Stimulated activated CD8-positive, alpha-beta memory T cell treated with anti-CD3 and anti-CD28 coated beads, Interleukin-12 subunit alpha, Interleukin-12 subunit beta, amount 100 ng/mL, for 4 hours (primary cell): ENCODE data around the gene SCT.
A peak's percentile ranks its signal among the peaks of the same experiment; 100 is the strongest.

Experiments
- DNase-seq: peaks from one replicate; pipeline ENCODE4 v3.0.0-alpha.2; 2020; ENCODE audit warnings: low read depth

The SCT gene

GRCh38 chr11:621838-622237 lies 5.1 kb downstream of the SCT start:
- no peak for DNase-seq

DNA sequence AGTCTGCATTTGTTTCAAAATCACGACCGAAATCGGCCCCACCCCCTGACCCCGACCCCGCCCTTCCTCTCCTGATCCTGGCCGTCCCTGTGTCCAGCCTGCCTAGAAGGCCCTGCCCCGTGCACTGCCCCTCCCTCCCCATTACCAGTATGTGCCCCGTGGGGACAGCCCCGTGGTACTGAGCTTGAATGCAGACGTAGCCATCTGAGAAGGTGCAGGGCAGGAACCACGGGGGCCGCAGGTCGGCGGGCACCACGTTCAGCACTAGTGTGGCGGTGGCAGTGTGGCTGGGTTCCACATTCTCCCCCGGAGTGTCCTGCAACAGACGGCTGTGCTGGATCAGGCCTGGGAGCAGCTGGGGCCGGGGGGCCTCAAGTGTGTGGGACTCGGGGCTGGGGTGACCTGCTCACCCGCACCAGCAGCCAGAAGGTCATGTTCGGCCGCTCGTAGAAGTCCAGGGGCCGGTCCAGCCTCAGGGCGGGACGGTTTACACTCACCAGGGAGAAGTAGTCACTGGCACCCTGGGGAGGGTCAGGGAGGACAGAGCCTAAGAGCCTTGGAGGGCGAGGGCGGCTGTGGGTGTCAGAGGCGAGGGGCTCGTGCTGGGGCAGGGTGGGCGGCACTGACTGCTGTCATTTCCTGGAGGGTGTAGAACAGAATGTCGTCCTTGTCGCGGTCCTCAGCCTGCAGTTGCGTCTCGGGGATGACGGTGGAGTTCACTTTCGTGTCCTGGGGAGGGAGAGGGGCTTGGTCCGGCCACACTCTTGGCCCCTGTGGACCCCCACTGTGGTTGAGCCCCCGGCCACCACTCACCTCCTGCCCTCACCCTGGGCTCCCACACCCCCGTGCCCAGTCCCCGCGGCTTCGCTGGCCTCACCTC lies 5.8 kb downstream of the SCT start:
- no peak for DNase-seq

- no peak for DNase-seq
Measured at GRCh38 chr11:620201-620600, 6.8 kb downstream of the SCT start.

GRCh38 chr11:619628-620050 lies 7.3 kb downstream of the SCT start:
- DNase-seq = no peak

DNA sequence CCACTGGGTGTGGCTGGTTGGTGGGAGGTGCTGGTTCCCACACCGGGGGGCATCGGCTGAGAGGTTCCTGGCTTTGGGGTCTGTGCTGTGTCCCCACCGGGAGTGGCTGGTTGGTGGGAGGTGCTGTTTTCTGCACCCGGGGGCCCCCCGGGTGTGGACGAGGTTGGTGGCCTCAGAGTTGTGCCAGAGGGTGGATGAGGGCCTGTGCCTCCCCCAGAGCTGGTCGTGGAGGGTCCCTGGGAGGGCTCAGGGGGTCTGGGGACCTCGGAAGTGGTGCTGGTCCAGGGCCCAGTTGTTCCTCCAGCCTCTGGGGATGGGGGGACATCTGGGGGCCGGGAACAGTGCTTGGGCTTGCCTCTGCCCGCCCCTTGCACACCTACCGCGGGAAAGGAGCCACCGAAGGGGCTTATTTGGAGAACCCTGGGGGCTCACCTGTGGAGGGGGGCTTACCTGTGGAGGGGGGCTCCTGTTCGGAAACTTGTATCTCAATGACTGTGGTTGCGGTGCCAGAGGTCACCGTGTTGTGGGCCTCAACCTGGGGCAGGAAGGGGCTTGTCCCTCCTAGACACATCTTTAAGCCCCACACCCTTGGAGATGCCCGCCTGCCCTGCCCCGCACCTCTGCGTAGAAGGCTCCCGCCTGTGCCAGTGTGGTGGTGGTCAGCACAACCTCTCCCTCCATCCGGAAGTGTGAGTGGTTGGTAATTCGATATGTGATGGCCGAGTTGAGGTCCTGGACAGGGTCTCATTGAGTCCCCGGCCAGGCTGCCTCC lies 7.9 kb downstream of the SCT start:
- DNase-seq = no peak

DNA sequence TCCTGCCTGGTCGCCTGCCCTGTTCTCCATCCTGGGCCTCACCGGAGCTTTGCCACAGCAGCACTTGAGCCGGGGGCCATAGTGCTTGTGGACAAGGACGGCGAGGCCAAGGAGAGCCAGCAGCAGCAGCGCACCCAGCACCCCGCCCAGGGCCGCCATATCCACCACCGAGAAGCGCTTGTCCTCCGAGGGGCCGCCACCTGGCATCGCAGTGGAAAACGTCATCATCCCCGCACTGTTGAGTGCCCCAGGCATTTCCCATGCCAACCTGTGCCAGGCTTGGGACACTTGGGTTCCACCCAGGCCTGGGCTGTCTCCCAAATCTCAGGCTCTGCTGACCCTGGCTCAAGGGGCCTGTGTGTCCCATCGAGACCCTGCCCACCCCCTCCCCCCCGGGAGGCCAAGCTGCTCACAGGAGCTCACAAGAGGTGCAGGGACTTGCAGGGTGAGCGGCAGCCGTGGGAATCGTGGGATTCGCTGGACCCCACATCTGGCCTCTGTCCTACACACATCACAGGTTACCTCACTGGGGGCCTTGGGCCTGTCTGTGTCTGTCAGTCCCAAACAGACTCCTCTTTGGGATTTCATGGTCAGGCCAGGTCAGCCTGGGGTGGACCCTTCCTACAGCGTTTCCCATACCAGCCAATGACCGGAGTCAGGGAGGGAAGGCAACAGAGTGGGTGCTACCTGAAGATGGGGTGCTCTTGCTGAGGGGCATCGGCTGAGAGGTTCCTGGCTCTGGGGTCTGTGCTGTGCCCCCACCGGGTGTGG lies 8.9 kb downstream of the SCT start:
- no peak for DNase-seq

DNA sequence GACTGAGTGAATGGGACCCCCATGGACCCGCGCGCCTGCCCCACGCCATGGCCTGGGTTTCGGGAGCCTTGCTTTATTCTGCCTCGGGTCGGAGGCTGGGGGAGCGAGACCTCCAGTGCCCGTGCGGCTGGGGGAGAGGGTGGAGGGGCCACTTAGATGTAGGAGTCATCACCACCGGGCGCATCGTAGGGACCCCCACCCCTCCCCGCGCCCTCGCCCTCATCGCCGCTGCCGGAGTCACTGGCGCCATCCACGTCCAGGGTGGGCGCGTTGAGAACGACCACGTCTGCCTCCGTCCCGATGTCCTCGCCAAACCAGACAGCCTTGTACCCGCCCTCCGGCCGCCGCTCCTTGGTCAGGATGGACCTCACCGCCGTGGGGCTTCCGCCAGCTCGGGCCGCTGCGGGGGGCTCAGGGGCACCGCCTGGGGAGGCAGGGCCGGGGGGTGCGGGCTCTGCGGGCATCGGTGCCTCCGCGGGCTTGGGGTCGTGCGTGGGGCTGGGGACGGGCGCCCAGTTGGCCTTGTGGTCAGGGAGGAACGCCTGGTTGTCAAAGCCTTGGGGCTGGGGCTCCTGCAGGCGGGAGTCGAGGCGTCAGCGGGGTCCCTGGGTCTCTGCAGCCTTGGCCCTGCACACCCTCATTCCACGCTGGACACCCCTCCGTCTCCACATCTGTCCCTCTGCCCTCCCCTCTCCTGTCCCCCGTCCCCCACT lies 9.6 kb downstream of the SCT start:
- DNase-seq = no peak

GRCh38 chr11:616320-617198 lies 10.4 kb downstream of the SCT start:
- no peak for DNase-seq

DNA sequence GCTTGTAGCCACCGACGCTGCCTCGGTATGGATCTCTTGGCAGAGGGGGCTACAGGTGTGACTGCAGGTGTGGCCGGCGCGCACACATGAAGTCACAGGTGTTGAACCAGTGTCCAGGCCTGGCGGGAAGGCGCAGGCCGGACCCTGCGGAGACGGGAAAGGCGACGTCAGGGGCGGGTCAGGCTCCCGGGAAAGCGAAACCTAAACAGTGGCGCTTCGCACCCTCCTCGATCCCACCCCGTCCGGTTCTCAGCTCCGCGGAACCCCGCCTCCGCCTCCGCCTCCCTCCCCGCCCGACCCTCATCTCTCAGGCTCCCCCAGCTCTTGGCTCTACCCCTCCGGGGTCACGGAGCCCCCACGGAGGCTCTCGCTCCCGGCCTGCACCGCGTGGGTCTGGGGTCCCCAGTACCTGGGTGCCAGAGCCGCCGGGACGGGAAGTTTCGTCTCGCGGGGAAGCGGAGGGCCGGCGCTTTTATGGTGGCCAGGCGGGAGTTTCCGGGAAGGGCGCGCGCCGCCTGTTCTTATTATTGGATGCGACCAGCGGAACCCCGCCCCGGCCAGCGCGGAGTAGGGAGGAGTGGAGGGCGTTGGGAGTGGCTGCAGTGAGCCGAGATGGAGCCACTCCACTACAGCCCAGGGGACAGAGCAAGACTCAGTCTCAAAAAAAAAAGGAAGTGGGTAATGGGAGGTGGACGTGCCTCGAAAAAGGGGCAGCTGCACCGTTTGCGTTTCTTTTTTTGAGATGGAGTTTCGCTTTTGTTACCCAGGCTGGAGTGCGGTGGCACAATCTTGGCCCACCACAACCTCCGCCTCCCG lies 11.3 kb downstream of the SCT start, which contains the start of gene IRF7:
IRF7 (minus strand) TSS at position 447 of the 816 bp plus-strand sequence. CDS start 586 bp downstream, outside the sequence.
- DNase-seq = peak; percentile 76

DNA sequence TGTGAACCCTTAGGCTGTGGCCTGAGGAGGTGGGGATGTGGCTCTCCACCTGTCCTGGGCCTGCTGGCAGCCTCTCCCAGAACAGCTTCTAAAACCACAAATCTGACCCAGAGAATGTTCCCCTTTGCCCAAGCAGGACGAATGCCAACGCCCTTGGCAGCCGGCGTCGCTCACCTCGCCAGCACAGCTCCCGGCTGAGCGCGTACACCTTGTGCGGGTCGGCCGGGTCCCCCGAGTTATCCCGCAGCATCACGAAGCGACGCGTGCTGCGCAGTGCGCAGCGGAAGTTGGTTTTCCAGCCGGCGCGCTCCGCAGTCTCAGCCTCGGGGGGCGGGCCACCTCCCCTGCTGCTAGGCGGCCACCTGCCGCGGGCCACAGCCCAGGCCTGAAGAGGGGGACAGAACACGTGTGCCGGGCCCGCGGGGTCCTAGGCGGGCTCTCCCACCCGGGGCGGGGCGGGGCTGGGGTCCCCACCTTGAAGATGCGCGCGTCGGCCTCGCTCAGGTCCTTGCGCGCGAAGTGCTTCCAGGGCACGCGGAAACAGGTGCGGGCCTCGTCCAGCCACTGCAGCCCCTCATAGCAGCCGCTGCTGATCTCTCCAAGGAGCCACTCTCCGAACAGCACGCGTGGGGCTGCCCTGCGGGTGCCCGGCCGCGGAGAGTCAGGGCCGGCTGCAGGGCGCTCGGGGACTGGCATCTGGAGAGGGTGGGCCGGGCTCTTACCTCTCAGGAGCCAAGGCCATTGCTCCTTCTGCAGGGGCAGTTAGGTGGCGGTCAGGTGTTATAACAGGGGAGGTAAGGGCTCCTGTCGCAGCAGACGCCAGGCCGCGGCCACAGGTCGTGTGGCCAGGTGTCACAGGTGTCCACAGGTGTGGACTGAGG lies 12.1 kb downstream of the SCT start:
- no peak for DNase-seq

DNA sequence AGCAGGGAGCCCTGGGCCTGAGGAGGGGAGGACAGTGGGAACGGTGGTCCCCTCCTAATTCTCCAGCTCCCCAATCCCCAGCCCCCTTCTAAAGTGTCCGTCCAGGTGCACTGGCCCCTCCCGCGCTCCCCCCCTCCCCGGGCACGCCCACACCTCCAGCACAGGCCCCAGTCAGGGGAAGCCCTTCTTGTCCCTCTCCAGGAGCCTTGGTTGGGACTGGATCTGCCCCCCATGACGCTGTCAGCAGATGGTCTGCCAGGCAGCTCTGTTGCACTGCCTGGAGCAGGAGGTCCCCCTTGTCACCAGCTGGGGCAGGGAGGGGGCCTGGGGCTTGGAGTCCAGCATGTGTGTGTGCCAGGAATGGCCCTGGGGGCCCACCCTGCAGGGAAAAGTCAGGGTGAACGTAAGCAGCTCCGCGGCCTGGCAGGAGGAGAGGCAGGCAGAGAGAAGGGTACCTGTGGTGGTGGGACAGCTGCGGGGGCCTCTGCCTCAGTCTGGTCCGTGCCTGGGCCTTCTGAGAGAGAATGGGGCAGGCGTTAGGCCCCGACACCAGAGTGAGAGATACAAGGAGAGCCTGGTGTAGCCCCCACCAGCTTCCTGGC lies 12.9 kb downstream of the SCT start:
- no peak for DNase-seq

GRCh38 chr11:613369-613968 lies 13.5 kb downstream of the SCT start:
- DNase-seq = peak; percentile 68

- DNase-seq = no peak
Measured at GRCh38 chr11:612961-613300, 14.1 kb downstream of the SCT start.

DNA sequence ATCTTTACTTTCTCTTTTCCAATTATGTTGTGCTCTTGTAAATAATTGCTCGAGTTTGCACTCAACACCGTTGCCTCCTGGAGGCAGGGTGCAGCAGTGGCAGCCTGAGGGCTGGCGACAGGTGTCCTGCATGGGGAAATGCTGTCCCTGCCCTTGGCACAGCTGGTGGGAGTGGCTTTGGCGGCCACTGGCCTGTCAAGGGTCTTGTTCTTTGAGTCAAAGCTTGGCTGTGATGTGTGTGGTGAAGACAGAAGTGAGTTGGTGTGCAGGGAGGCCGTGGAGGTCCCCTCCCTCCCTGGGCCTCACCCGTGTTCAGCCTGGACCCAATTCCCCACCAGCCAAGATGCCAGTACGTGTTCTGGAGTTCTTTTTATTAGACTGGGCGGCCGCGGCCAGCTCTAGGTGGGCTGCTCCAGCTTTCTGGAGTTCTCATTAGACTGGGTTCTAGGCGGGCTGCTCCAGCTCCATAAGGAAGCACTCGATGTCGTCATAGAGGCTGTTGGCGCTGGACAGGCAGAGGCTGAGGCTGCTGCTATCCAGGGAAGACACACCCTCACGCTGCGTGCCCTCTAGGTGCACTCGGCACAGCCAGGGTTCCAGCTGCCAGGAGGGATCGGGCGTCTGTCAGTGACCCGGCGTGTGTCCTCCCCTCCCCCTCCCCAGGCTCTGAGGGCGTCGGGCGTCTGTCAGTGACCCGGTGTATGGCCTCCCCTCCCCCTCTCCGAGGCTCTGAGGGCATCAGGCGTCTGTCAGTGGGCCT lies 14.6 kb downstream of the SCT start:
- no peak for DNase-seq

GRCh38 chr11:611001-611996 lies 15.7 kb downstream of the SCT start:
- DNase-seq = no peak
